ENCODE data around the gene GCGR.

Gene GCGR

DNA sequence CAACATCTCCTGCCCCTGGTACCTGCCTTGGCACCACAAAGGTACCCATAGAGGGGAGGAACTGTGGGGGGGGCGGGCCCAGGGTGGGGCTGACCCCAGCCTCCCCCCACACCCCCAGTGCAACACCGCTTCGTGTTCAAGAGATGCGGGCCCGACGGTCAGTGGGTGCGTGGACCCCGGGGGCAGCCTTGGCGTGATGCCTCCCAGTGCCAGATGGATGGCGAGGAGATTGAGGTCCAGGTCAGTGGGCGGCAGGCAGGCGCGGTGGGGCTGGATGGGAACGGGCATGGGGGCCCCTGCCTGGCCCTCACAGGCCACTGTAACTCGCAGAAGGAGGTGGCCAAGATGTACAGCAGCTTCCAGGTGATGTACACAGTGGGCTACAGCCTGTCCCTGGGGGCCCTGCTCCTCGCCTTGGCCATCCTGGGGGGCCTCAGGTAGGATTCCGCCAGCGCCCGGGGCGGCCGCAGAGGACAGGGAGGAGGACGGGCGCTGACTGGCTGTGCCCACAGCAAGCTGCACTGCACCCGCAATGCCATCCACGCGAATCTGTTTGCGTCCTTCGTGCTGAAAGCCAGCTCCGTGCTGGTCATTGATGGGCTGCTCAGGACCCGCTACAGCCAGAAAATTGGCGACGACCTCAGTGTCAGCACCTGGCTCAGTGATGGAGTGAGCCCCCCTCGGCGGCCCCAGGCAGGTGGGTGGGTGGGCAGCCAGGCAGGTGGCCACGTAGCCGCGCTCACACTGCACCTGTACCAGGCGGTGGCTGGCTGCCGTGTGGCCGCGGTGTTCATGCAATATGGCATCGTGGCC is 7.1 kb downstream of the GCGR start:
- Histone ChIP-seq H3K9me2 (ENCODE audit: low read depth, low read length) (no peaks in the 10 kb centered on the region), H3K27ac (ENCODE audit: low read depth, low read length, poor library complexity, severe bottlenecking) (no peak overlapping the region), H3K4me2 (ENCODE audit: low read length) (no peak overlapping the region), H2AFZ (ENCODE audit: low read length) (no peak overlapping the region), H3K9ac (ENCODE audit: low read length) (no peak overlapping the region), H3K79me2 (ENCODE audit: insufficient read depth, low read length) (no peaks in the 10 kb centered on the region), H3F3A (ENCODE audit: insufficient read depth, low read length) (no peaks in the 10 kb centered on the region), H3K4me3 (ENCODE audit: low read depth, low read length, poor library complexity, severe bottlenecking) (no peak overlapping the region), H3K36me3 (ENCODE audit: insufficient read depth, low read length) (no peaks in the 10 kb centered on the region), H3K4me1 (ENCODE audit: insufficient read depth, low read length, severe bottlenecking) (no peaks in the 10 kb centered on the region), H3K27me3 (ENCODE audit: insufficient read depth, low read length) (peaks cover 8% of the 10 kb centered on the region; the same call in 1 of the 2 replicates), H4K20me1 (ENCODE audit: insufficient read depth, low read length) (no peaks in the 10 kb centered on the region), H3K9me3 (ENCODE audit: low read length) (no peaks in the 10 kb centered on the region)
- TF ChIP-seq EZH2 (IDR thresholded peaks at IDR 0.05; ENCODE audit: borderline replicate concordance, low read length), result no peak
- TF ChIP-seq, protein P1, sequence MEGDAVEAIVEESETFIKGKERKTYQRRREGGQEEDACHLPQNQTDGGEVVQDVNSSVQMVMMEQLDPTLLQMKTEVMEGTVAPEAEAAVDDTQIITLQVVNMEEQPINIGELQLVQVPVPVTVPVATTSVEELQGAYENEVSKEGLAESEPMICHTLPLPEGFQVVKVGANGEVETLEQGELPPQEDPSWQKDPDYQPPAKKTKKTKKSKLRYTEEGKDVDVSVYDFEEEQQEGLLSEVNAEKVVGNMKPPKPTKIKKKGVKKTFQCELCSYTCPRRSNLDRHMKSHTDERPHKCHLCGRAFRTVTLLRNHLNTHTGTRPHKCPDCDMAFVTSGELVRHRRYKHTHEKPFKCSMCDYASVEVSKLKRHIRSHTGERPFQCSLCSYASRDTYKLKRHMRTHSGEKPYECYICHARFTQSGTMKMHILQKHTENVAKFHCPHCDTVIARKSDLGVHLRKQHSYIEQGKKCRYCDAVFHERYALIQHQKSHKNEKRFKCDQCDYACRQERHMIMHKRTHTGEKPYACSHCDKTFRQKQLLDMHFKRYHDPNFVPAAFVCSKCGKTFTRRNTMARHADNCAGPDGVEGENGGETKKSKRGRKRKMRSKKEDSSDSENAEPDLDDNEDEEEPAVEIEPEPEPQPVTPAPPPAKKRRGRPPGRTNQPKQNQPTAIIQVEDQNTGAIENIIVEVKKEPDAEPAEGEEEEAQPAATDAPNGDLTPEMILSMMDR (IDR thresholded peaks at IDR 0.05; ENCODE audit: low read length), result no peak

DNA sequence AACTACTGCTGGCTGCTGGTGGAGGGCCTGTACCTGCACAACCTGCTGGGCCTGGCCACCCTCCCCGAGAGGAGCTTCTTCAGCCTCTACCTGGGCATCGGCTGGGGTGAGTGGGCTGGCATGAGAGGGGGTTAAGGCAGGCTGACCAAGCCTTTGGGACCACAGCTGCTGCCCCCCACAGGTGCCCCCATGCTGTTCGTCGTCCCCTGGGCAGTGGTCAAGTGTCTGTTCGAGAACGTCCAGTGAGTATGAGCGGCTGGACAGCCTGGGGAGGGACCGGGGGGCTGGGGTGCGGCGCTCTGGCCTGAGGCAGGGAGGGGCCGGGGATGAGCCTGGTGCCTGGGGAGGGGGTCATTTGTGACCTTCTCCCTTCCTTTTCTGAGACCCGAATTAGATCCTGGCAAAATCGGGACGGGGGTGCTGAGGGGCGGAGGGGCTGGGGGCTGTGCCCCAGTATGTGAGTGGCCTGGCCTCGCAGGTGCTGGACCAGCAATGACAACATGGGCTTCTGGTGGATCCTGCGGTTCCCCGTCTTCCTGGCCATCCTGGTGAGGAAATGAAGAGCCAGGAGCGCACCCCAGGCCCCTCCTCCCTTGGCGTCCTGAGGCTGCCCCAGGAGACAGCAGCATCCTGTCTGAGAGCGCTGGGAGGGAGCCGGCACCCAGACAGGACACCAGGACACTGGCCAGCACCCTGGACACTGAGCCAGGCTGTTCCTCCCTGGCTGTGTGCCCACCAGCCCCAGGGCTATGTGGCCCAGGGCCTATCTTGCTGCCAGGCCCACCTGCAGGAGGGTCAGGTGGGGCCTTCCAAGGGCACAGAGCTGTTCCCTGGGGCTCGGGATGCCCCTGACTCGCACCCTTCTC is 8.0 kb downstream of the GCGR start:
- no peak for TF ChIP-seq EZH2 (IDR thresholded peaks at IDR 0.05; ENCODE audit: borderline replicate concordance, low read length)
- TF ChIP-seq, protein P1 (IDR thresholded peaks at IDR 0.05; ENCODE audit: low read length), result no peak
- Histone ChIP-seq H3K27ac (ENCODE audit: low read depth, low read length, poor library complexity, severe bottlenecking) (no peak overlapping the region), H3K4me1 (ENCODE audit: insufficient read depth, low read length, severe bottlenecking) (no peaks in the 10 kb centered on the region), H2AFZ (ENCODE audit: low read length) (no peak overlapping the region), H4K20me1 (ENCODE audit: insufficient read depth, low read length) (no peaks in the 10 kb centered on the region), H3K9ac (ENCODE audit: low read length) (no peak overlapping the region), H3K9me2 (ENCODE audit: low read depth, low read length) (no peaks in the 10 kb centered on the region), H3K9me3 (ENCODE audit: low read length) (no peaks in the 10 kb centered on the region), H3K4me3 (ENCODE audit: low read depth, low read length, poor library complexity, severe bottlenecking) (no peak overlapping the region), H3K79me2 (ENCODE audit: insufficient read depth, low read length) (no peaks in the 10 kb centered on the region), H3F3A (ENCODE audit: insufficient read depth, low read length) (no peaks in the 10 kb centered on the region), H3K4me2 (ENCODE audit: low read length) (no peak overlapping the region), H3K36me3 (ENCODE audit: insufficient read depth, low read length) (no peaks in the 10 kb centered on the region), H3K27me3 (ENCODE audit: insufficient read depth, low read length) (peaks cover 8% of the 10 kb centered on the region; the same call in 1 of the 2 replicates)

DNA sequence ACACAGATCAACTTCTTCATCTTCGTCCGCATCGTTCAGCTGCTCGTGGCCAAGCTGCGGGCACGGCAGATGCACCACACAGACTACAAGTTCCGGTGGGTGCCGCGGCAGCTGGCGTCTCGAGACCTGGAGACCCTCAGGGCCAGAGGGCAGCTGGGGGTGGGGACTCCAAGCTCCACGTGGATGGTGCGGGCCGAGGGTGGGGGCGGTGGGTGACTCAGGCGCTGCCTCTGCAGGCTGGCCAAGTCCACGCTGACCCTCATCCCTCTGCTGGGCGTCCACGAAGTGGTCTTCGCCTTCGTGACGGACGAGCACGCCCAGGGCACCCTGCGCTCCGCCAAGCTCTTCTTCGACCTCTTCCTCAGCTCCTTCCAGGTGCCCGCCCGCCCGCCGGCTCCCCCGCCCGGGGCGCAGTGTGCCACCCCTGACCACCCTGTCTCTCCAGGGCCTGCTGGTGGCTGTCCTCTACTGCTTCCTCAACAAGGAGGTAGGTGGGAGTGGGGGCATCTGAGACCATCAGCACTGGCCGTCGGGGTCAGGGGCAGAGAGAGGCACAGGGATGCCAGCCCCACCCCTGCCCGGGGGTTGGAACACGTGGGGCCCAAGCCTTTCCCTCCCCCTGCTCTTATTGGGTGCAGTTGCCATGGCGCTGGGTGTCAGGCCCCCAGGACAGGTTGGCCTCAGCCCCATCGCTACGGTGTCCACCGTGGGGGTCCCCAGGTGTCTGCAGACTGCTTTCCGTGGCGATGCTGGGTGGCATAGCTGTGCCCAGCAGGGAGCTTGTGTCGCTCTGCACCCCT is 8.8 kb downstream of the GCGR start:
- Histone ChIP-seq H3K27me3 (ENCODE audit: insufficient read depth, low read length) (peaks cover 8% of the 10 kb centered on the region; the same call in 1 of the 2 replicates), H3K4me1 (ENCODE audit: insufficient read depth, low read length, severe bottlenecking) (no peaks in the 10 kb centered on the region), H3K9ac (ENCODE audit: low read length) (no peak overlapping the region), H3K79me2 (ENCODE audit: insufficient read depth, low read length) (no peaks in the 10 kb centered on the region), H3K36me3 (ENCODE audit: insufficient read depth, low read length) (no peaks in the 10 kb centered on the region), H2AFZ (ENCODE audit: low read length) (no peak overlapping the region), H4K20me1 (ENCODE audit: insufficient read depth, low read length) (no peaks in the 10 kb centered on the region), H3F3A (ENCODE audit: insufficient read depth, low read length) (no peaks in the 10 kb centered on the region), H3K4me2 (ENCODE audit: low read length) (no peak overlapping the region), H3K9me2 (ENCODE audit: low read depth, low read length) (no peaks in the 10 kb centered on the region), H3K27ac (ENCODE audit: low read depth, low read length, poor library complexity, severe bottlenecking) (no peak overlapping the region), H3K9me3 (ENCODE audit: low read length) (no peaks in the 10 kb centered on the region), H3K4me3 (ENCODE audit: low read depth, low read length, poor library complexity, severe bottlenecking) (no peak overlapping the region)
- TF ChIP-seq, protein P1 (IDR thresholded peaks at IDR 0.05; ENCODE audit: low read length), result no peak
- no peak for TF ChIP-seq EZH2 (IDR thresholded peaks at IDR 0.05; ENCODE audit: borderline replicate concordance, low read length)

Measured in OCI-LY1 (cell line).